Ishikawa (cell line): ENCODE results near the gene GPC6.

ENCODE experiments used
- CEBPB ChIP-seq: IDR thresholded peaks from 2 replicates; pipeline ENCODE4 v1.6.1; 2012
- CREB1 ChIP-seq: IDR thresholded peaks from 2 replicates; pipeline ENCODE4 v1.6.1; 2012; ENCODE audit warnings: low read depth
- EGR1 ChIP-seq: IDR thresholded peaks from 2 replicates; pipeline ENCODE4 v1.6.1; 2012
- EP300 ChIP-seq: IDR thresholded peaks from 2 replicates; pipeline ENCODE4 v1.6.1; 2012; ENCODE audit warnings: borderline replicate concordance
- FOXM1 ChIP-seq: IDR thresholded peaks from 2 replicates; pipeline ENCODE4 v1.6.1; 2012; ENCODE audit warnings: low read depth, borderline replicate concordance
- NFIC ChIP-seq: IDR thresholded peaks from 2 replicates; pipeline ENCODE4 v1.6.1; 2012
- RAD21 ChIP-seq: IDR thresholded peaks from 2 replicates; pipeline ENCODE4 v1.6.1; 2012; ENCODE audit warnings: low read depth
- TAF1 ChIP-seq: IDR thresholded peaks from 2 replicates; pipeline ENCODE4 v1.6.1; 2012; ENCODE audit warnings: low read depth, mild to moderate bottlenecking
- TCF12 ChIP-seq: IDR thresholded peaks from 2 replicates; pipeline ENCODE4 v1.6.1; 2012; ENCODE audit warnings: low read depth
- TEAD4 ChIP-seq: IDR thresholded peaks from 2 replicates; pipeline ENCODE4 v1.6.1; 2012
- YY1 ChIP-seq: IDR thresholded peaks from 2 replicates; pipeline ENCODE4 v1.6.1; 2012; ENCODE audit warnings: low read depth
- ZBTB7A ChIP-seq: IDR thresholded peaks from 2 replicates; pipeline ENCODE4 v1.6.1; 2012; ENCODE audit warnings: low read depth
- TF ChIP-seq, protein P1 (sequence below): IDR thresholded peaks from 2 replicates; pipeline ENCODE4 v1.6.1; 2012; ENCODE audit warnings: low read depth, mild to moderate bottlenecking
- TF ChIP-seq, protein P2 (sequence below): IDR thresholded peaks from 2 replicates; pipeline ENCODE4 v1.6.1; 2012
- TF ChIP-seq, protein P3 (sequence below): IDR thresholded peaks from 2 replicates; pipeline ENCODE4 v1.6.1; 2012

Gene GPC6

DNA sequence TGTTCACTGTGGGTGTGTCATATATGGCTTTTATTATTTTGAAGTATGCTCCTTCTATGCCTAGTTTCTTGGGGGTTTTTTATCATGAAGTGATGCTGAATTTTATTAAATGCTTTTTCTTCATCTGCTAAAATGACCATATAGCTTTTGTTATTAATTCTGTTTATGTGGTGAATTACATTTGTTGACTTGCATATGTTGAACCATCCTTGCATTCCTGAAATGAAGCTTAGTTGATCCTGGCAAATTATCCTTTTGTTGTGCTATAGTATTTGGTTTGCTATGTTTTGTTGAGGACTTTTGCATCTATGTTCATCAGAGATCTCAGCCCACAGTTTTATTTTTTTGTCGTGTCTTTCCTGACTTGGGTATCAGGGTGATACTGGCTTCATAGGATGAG is 12.1 kb downstream of the GPC6 start:
- no peak for TF ChIP-seq CREB1
- TF ChIP-seq YY1: no peak
- TF ChIP-seq EP300: no peak
- TF ChIP-seq, protein P1, sequence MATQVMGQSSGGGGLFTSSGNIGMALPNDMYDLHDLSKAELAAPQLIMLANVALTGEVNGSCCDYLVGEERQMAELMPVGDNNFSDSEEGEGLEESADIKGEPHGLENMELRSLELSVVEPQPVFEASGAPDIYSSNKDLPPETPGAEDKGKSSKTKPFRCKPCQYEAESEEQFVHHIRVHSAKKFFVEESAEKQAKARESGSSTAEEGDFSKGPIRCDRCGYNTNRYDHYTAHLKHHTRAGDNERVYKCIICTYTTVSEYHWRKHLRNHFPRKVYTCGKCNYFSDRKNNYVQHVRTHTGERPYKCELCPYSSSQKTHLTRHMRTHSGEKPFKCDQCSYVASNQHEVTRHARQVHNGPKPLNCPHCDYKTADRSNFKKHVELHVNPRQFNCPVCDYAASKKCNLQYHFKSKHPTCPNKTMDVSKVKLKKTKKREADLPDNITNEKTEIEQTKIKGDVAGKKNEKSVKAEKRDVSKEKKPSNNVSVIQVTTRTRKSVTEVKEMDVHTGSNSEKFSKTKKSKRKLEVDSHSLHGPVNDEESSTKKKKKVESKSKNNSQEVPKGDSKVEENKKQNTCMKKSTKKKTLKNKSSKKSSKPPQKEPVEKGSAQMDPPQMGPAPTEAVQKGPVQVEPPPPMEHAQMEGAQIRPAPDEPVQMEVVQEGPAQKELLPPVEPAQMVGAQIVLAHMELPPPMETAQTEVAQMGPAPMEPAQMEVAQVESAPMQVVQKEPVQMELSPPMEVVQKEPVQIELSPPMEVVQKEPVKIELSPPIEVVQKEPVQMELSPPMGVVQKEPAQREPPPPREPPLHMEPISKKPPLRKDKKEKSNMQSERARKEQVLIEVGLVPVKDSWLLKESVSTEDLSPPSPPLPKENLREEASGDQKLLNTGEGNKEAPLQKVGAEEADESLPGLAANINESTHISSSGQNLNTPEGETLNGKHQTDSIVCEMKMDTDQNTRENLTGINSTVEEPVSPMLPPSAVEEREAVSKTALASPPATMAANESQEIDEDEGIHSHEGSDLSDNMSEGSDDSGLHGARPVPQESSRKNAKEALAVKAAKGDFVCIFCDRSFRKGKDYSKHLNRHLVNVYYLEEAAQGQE: no peak
- TF ChIP-seq RAD21: no peak
- TF ChIP-seq NFIC: no peak

DNA sequence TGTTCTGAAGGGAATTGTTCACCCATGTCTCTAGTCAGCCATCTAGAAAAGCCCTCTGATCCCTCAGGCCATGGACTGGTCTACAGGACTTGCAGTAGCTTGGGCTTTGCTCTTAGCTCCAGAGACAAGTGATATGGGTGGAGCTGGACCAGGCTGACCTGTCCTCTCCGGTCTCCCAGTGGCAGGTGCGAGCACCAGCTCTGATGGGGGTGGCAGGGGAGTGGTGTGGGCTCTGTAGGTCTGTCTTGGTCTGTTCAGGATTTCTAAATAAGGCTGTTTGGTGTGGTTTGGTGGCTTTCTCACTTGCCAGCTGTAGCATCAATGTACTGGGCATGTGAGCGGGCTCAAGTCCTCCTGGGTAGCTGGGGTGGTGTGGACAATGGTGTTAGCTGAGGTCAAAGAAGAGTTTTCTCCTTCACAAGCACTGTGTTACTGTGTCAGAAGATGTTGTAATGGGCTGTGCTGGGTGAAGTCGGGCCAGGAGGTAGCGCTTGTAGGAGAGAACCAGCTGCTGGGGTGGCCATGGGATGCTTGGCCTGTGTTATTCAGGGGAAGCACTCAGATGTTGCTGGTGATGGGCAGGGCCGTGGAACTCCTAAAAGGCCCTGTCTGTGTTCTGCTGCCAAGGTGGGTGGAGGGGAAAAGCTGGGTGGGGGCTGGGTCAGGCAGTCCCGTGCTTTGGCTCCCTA is 16.9 kb downstream of the GPC6 start:
- TF ChIP-seq NFIC: no peak
- TF ChIP-seq ZBTB7A: no peak
- TF ChIP-seq, protein P2, sequence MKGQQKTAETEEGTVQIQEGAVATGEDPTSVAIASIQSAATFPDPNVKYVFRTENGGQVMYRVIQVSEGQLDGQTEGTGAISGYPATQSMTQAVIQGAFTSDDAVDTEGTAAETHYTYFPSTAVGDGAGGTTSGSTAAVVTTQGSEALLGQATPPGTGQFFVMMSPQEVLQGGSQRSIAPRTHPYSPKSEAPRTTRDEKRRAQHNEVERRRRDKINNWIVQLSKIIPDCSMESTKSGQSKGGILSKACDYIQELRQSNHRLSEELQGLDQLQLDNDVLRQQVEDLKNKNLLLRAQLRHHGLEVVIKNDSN: no peak
- TF ChIP-seq FOXM1: no peak
- no peak for TF ChIP-seq CEBPB
- no peak for TF ChIP-seq RAD21
- TF ChIP-seq YY1: no peak
- TF ChIP-seq TCF12: no peak
- TF ChIP-seq, protein P1: no peak
- no peak for TF ChIP-seq CREB1
- TF ChIP-seq EP300: no peak
- TF ChIP-seq, protein P3, sequence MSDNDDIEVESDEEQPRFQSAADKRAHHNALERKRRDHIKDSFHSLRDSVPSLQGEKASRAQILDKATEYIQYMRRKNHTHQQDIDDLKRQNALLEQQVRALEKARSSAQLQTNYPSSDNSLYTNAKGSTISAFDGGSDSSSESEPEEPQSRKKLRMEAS: no peak
- no peak for TF ChIP-seq TAF1
- no peak for TF ChIP-seq TEAD4
- no peak for TF ChIP-seq EGR1

DNA sequence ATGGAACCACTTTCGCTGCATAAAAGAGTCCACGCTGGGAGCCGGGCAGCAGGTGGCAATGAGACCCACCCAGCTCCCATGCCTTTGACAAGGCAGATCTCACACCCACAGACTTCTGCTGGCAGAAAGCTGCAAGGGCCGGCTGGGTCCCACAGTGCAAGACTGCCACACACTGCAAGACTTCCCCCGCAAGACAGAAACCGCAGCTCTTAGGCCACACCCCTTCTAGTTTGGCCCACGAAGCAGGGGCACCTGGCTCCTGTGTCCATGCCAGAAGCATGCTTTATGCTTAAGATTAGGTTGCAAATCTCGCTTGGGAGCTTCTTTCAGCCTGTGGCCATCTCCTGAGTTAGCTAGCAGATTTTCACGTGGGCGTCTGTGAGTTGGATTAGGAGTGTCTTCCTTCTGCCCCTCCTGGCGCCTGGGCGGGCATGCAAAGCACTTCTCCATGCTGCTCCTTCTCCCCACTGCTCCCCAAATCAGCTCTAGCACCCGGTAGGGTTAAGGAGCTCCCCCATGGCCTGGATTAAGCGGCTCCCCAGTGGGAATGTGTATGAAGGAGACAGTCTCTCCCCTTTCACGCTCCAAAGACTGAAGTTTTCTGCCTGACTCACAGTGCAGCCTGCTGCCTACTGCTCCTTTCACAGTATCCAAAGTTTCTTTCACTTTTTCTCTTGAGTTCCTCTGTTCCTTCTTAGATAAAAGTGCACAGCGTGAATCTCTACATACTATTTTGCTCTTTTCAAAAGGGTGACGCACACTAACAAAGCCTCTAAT is 17.7 kb downstream of the GPC6 start:
- no peak for TF ChIP-seq YY1
- TF ChIP-seq, protein P3: no peak
- no peak for TF ChIP-seq TAF1
- TF ChIP-seq FOXM1: no peak
- TF ChIP-seq EP300: no peak
- TF ChIP-seq EGR1: no peak
- TF ChIP-seq CREB1: no peak
- TF ChIP-seq TCF12: no peak
- TF ChIP-seq, protein P1: no peak
- no peak for TF ChIP-seq CEBPB
- no peak for TF ChIP-seq NFIC
- TF ChIP-seq ZBTB7A: no peak
- no peak for TF ChIP-seq TEAD4
- TF ChIP-seq, protein P2: no peak
- TF ChIP-seq RAD21: no peak

DNA sequence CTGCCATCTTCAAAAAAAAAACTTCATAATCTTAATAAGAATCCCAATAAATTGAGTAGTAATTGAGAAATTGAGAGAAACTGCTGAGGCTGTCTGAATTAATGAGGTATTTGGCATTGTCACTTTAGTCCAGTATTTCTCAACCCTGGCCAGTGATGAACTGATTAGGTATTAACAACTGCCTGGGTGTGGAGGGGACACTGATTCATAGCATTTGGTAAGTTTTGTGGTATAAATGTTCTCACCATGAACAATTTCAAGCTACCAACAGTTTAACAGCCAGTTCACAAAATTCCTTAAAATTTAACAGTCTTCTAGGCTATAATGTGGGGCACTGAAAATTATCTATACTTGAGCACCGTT is 18.3 kb downstream of the GPC6 start:
- no peak for TF ChIP-seq RAD21
- no peak for TF ChIP-seq EGR1
- TF ChIP-seq, protein P2: no peak
- TF ChIP-seq TEAD4: no peak
- TF ChIP-seq, protein P1: no peak
- TF ChIP-seq CREB1: no peak
- no peak for TF ChIP-seq CEBPB
- TF ChIP-seq EP300: no peak
- TF ChIP-seq, protein P3: no peak
- no peak for TF ChIP-seq NFIC
- no peak for TF ChIP-seq TCF12
